HG03565 (cell line): Measurements from ENCODE around the gene LRRC45.
"Not testable (repeated sequence)": the region's sequence is repeated elsewhere in the genome, so short reads cannot be mapped to it uniquely, and the experiment has no call there.

Experiments
- ATAC-seq: cut with Tn5 transposase; IDR thresholded peaks from one replicate; pipeline ENCODE4 v1.9.1; 2021; ENCODE audit warnings: mild to moderate bottlenecking, moderate library complexity; ENCODE audit not compliant: unreplicated experiment

The LRRC45 gene

DNA sequence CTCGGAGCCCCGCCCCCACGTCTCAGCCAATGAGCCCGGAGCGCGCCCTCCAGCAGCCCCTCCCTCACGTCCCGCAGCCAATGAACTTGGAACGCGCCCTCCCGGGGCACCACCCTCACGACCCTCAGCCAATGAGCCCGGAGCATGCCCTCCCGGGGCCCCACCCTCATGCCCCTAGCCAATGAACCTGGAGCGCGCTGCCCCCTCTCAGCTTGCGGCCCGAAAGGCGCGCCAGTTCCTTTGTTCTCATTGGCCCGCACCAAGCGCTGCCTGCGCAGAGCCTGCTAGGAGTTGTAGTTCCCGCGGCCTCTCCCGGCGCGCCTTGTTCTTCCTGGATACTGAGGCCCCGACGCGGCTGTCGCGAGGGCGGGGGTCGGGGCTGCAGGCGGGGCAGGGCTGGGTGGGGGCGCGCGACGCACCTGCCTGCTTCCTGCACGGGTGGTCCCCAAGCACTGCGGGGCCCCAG lies at the start of gene LRRC45:
LRRC45 (plus strand) TSS at position 325 of the 466 bp plus-strand sequence. CDS start 339 bp downstream, outside the sequence.
- peak; percentile 71 for ATAC-seq

DNA sequence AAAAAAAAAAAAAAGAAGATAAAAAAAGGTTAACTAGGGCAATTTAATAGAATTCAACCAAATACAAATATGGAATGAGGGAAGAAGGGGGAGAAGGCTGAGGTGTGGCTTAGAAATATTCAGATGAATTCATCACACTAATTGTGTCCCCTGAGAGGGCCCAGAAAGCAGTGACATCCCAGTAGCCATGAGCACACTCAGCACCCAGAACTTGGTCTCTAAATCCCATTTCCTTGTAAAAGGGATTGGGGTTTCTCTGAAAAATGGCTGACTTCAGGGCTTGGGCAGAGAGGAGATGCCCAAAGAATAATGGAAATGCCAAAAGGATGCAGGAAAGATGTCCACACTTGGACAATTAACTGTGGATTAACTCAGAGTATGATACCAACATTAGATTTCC lies 49.7 kb upstream of the LRRC45 start:
- ATAC-seq, result no peak

DNA sequence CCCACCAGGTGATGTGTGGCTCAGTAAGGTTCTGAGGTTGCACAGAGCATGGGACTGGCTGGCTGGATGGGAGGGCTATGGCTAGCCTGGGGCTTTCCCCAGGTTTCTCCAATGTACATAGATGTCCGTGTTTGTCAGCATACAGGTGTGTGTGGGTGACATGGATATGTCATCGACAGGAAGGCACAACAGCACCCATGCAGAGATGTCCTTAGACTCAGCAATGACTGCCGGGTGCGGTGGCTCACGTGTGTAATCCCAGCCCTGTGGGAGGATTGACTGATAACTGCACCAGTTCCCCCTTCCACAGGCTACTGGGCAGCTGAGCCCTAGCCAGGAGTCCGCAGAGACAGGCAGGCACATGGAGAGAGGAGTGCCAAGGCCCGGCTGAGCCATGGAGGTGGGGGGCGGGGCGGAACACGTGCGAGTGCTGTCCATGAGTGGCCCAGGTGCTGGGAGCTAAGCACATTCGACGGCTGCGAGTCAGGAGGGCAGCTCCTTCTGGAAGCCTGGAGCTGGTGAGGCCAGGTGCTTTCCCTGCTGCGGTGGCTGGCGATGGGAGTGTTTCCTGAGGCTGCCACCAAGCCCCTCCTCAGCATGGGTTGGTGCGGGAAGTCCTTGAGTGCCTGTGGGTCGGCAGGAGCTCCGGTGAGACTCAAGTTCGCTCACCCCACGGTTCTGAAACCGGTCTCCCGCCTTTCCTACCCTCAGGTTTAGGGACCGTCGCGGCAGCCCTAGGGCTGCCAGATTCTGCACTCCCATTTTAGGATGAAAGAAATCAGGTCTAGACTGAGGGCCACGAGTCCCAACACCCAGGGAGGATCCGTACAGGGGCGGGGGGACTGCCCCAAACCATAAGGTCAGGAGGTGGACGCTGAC lies 46.5 kb upstream of the LRRC45 start:
- ATAC-seq, result no peak

DNA sequence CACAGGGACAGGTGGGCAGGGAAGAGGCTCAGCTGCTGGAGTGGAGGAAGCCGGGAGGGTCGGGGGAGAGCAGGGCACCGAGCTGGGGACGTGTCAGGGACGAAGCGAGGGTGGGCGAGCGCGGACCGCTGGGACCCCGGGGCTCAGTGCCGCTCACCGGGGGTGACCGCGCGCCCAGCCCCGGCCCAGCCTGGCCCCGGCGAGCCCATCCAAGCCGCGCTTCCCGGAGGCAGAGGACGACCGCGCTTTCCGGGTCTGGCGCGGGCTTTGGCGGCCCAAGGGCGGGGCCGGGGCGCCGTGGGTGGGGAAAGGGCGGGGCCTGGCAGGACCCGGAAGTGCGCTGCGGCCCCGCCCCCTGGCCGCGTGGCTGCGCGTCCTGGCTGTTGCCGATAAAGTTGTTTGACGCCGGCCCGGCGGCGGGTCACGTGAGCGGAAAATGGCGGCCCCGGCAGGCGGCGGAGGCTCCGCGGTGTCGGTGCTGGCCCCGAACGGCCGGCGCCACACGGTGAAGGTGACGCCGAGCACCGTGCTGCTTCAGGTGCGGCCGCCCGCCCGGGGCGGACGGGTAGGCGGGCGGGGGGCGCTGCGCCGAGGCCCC lies 45.8 kb upstream of the LRRC45 start, which contains the start of gene ASPSCR1:
ASPSCR1 (plus strand) TSS at position 419 of the 598 bp plus-strand sequence; CDS start at position 437, 18 bp downstream.
- ATAC-seq, result peak; percentile 63

DNA sequence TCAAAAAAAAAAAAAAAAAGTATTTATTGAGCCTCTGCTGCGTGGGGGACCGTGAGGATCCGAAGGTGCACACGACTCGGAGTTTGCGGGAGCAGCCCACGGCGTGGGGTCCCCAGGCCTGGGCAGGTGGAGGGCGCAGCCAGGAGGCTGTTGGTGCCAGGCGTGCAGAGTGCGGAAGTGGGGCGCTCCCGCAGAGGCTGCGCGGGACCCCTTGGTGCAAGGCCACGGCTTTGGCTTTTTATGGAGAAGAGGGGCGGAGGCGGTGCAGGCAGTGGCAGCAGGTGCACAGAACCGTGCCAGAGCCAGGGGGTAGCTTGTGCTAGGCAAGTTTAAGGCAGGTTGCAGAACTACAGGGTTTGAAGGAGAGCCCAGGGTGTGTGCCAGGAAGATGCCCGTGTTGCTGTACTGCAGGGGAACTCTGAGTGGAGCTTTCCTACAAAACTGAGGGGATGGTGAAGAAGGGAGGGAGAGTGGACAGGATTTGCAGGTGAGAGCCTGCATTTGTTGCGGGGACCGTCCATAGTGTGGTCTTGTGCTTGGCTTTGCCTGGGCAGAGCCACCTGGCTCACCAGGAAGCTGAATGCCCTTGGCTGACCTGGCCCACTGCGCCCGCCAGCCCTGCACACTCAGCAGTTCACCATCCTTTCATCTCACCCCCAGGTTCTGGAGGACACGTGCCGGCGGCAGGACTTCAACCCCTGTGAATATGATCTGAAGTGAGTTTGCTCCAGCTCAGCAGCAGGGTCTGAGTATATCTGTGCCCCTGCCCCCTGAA lies 44.4 kb upstream of the LRRC45 start:
- ATAC-seq, result no peak

DNA sequence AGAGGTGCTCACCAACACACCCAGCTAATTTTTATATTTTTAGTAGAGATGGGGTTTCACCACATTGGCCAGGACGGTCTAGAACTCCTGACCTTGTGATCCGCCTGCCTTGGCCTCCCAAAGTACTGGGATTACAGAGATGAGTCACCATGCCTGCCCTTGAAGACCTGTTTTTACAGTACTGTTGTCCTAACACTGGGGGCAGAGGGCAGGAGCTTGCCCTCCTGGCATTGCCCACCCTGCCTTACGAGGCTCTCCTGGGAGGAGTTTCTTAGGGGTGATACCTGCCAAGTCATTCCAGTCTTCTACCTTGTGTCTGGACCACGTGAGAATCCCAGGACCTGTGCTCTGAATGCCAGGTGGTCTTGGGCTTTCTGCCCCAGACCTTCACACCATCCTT lies 43.0 kb upstream of the LRRC45 start:
- ATAC-seq, result no peak

DNA sequence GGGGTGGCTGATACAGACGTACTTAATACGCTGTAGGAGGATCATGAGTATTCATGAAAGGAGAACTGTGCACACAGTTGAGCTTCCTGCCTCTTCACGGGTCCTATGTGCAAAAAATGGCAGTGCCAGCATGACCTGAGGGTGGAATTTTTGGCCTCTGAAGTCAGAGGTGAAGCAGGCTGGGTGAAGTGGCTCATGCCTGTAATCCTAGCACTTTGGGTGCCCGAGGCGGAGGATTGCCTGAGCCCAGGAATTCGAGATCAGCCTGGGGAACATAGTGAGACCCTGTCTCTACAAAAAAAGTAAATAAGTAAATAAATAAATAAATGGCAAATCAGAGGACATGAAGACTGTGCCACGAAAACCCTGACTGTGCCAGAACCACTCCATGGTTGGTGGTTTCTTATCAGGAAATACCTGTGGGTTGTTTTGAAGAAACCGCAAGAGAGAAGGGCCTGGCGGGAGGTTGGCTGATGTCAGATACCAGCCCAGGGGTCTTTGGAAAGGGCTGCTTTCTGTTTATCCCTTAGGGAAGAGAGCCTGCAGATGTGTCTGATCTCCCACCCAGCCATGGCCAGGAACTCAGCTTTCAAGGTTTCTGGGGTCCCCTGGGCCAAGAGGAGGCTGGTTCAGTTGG lies 42.3 kb upstream of the LRRC45 start:
- ATAC-seq, result no peak

DNA sequence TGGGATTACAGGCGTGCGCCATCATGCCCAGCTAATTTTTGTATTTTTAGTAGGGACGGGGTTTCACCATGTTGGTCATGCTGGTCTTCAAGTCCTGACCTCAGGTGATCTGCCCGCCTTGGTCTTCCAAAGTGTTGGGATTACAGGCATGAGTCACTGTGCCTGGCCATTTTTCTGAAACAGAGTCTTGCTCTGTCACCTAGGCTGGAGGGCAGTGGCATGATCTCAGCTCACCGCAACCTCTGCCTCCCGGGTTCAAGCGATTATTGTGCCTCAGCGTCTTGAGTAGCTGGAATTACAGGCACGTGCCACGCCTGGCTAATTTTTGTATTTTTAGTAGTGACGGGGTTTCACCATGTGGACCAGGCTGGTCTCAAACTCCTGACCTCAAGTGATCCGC lies 41.6 kb upstream of the LRRC45 start:
- ATAC-seq, result not testable (repeated sequence)

DNA sequence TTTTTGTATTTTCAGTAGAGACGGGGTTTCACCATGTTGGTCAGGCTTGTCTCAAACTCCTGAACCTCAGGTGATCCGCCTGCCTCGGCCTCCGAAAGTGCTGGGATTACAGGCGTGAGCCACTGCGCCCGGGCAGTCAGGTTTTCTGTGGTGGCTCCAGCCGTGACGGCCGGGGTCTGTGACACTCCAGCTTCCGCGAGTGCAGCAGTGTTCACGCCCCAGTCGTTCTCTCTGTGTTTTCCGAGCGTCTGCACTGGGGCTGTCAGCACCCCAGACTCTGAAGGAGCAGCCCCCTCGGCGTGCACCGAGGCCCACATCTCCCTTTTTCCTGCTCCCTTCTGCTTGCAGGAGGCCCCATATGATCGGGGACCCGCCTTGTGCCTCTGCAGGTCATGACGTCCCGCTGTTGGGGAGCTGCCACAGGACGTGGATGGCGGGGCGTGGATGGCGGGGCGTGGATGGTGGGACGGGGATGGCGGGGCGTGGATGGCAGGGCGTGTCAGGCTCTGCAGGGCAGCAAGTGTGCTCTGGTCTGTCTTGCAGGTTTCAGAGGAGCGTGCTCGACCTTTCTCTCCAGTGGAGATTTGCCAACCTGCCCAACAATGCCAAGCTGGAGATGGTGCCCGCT lies 40.0 kb upstream of the LRRC45 start:
- no peak for ATAC-seq

DNA sequence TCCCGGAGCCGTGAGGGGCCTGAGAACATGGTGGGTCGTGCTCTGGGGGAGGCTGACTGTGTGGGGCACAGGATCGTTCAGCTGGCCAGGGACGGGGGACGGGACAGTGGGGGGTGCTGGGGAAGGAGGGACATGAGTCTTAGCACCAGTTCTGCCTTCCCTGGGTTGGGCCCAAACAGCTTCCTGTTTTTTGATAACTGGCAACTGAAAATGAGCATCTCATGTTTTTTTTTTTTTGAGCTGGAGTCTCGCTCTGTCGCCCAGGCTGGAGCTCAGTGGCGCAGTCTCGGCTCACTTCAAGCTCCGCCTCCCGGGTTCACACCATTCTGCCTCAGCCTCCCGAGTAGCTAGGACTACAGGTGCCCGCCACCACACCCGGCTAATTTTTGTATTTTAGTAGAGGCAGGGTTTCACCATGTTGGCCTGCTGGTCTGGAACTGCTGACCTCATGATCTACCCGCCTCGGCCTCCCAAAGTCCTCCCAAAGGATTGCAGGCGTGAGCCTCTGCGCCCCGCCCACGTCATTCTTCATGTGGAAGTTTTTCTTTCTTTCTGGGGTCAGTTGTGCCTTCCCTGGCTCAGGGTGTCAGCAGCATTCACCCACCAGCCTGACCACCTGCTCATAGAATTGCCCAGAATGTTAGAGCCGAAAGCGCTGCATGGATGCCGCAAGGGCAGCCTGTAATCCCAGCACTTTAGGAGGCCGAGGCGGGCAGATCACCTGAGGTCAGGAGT lies 39.3 kb upstream of the LRRC45 start:
- ATAC-seq, result no peak

DNA sequence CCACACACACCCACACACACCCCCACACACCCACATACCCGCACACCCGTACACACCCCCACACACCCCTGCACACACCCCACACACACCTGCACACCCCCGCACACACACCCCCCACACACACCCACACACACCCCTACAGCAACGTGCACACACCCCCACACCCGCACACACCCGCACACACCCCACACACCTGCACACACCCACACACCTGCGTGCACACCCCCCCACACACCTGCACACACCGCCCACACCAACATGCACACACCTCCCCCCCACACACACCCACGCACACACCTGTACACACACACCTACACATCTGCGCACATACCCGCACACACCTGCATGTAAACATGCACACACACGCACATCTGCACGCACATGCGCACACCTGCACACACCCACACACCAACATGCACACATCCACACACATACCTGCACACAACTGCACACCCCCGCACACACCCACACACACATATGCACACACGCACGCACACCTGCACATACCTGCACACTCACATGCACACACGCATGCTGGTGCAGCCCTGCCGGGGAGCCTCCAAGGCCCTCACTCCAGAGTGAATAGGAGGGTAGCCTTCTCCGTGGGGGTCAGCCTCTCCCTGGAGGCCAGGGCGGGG lies 38.2 kb upstream of the LRRC45 start:
- ATAC-seq, result no peak

DNA sequence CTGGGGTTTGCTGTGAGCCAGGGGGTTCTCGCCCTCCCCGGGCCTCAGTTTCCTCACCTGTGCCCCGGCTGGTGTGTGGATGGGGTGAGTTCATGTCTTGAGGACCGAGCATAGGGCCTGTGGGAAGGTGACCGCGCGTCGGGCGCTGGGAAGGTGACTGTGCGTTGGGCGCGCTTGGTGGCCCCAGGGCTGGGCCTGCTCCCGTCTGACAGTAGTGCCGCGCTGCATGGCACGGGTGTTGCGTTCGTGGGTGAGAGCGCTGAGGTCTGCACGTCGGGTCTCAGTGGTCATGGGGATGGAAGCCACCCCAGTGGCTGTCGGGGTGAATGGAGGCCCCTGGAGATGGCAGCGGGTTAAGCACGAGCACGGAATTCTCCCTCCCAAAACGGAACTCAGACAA lies 36.5 kb upstream of the LRRC45 start:
- ATAC-seq, result no peak

DNA sequence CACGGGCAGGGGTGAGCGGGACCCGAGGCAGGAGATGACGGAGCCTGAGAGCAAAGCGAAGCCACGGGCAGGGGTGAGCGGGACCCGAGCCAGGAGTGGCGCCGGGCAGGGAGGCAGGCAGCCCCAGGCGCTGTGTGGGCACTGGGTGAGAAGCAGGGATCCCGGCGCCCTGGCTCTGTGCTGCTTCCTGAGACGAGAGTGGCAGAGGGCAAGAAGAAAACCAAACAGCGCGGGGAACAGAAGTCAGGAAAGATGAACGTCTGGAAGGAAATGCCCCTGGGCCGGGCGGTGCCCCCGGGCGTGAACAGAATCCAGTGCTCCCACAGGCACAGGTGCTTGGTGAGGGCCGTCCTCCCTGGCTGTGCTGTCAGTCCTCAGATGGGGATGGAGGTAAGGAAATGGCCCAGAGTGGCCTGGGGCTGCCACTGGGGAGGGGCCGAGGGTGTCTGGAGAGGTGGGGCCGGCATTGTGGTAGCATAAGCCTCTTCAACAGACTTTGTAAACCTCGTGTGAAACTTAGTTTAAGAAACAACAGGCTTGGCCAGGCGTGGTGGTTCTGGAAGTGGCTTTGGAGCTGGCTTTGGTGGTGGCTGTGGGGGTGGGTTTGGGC lies 35.8 kb upstream of the LRRC45 start:
- no peak for ATAC-seq

DNA sequence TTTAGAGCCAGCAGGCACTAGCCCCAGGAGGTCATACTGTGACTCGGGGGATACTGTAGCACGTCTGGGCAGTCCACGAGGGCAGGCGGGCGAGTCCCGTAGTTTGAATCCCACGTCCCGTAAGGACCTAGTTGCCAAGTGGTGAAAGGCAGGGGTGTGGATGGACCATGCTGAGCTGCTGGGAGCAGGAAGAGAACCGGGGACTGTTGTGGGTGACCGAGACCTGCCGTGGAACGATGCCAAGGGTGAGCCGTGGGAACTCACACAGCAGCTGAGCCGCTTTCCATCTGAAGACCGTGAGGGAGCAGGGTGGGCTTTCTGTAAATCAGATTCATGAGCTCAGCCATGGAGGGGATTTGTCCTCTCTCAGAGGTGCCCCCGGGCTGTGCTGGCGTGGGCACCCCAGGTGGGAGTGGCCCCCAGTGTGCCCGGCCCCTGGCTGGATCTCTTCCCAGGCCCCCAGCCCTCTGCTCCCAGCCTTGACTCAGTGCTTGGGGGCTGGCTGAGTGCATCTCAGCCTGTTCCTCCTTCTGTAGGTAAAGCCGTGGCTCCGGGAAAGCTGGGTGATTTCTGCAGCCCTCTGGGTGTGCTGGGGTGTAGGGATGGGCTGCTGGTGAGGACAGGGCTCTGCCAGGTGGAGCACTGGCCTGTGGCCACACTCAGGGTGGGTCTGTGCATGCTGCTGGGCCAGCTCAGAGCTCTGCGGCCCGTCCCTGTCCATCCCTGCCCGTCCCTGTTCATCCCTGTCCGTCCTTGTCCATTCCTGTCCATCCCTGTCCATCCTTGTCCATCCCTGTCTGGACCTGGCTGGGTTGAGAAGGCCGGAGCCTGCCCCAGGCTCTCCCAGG lies 32.0 kb upstream of the LRRC45 start:
- no peak for ATAC-seq

DNA sequence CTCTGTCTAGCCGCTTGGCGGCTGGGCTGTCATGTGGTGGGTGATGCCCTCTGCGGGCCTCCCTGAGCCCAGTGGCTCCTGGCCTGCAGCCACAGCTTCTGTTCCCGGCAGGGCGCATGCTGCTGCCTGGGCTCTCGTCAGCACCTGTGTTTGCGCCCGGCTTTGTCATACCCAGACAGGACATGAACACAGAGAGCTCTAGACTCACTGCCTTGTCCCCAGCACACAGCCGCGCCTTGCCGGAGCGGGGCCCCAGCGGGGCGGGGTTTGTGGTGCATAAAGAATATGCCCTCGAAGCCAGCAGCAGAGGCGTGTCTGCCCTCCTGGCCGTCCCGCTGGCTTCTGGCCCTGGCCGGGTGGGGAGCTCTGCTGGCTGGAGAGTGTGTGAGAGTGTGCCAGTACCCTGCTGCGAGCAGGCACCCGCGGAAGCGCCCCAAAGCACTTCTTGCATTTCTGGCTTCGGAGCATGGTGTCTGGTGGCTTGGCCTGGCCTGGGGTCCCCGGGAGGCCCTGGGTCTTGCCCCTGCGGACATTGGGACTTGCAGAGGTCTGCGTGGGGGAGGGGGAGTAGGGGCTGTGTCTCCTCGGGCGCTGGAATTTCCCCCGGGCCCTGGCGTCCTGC lies 31.3 kb upstream of the LRRC45 start:
- ATAC-seq, result no peak

DNA sequence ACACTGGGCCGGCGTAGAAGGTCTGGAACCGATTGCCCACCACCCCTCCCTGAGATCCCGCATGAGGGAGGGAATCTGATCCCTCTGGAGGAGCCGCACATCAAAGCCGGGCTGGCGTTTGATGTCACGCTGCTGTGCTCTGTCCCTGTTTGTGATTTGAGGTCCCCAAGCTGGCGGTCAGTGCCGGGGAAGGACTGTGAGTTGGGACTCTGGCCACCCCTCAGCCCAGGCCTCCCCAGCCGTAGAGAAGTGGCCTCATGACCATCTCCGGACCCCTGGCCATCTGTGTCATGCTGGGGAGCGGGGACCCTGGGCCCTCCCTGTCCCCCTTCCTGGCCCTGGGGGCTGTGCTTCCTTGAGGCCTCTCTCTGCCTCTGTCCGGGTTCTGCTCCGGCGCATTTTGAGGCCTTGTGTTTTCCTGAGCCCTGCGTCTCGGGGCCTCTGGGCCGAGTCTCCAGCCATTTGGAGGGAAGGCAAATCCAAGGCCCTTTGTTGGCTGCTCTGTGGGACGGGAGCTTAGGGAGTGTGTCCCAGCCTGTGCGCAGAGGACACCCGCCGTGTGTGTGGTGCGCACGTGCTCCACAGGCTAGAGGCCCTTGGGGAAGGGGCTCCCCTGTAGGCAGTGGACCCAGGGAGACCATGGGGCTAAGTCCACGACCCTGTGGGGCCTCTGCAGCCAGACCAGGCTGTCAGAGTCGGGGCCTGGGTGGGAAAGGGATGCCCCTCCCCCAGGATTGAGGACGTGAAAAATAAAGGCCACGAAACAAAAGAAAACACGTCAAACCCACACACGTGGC lies 30.6 kb upstream of the LRRC45 start:
- no peak for ATAC-seq
